Stimulated activated CD4-positive, alpha-beta T cell treated with anti-CD3 and anti-CD28 coated beads, Interleukin-12 subunit alpha, Interleukin-12 subunit beta, amount 100 ng/mL, for 24 hours (primary cell): ENCODE measurements around the gene USP35.
"Not testable (repeated sequence)": the region's sequence is repeated elsewhere in the genome, so short reads cannot be mapped to it uniquely, and the experiment has no call there.

Experiments used
- DNase-seq, 2 experiments: peaks; one replicate each; pipeline ENCODE4 v3.0.0-alpha.2; 2020; ENCODE audit warnings: low read depth in 2 of 2

USP35 gene

DNA sequence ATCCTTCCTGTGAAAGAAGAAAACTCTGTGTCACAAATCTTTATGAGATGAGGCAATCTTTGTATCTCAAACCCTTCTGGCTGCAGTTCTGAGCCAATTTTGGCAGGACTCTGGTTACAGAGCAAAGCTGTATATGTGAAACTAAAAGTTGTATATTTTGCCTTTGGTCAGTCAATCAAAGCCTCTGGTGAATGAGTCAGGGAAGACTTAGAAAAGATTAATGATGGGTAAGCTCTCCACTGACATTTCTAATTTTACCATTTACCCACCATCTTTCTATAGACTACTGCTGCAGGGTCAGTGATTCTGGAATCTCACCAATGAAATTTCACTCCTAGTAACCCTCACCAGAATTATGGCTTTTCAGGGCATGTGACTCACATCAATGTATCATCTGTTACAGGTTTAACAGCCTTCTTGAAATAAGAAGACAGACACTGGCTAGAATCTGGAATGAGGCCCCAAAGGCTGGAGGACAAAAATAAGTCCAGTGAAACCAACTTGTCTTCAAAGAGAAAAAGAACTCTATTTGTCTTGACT lies 43.3 kb downstream of the USP35 start:
- DNase-seq, result no peak

- not testable (repeated sequence) for DNase-seq
Observed at GRCh38 chr11:78233046-78233445, 44.3 kb downstream of the USP35 start.

GRCh38 chr11:78234006-78234405 lies 45.3 kb downstream of the USP35 start:
- no peak for DNase-seq

DNA sequence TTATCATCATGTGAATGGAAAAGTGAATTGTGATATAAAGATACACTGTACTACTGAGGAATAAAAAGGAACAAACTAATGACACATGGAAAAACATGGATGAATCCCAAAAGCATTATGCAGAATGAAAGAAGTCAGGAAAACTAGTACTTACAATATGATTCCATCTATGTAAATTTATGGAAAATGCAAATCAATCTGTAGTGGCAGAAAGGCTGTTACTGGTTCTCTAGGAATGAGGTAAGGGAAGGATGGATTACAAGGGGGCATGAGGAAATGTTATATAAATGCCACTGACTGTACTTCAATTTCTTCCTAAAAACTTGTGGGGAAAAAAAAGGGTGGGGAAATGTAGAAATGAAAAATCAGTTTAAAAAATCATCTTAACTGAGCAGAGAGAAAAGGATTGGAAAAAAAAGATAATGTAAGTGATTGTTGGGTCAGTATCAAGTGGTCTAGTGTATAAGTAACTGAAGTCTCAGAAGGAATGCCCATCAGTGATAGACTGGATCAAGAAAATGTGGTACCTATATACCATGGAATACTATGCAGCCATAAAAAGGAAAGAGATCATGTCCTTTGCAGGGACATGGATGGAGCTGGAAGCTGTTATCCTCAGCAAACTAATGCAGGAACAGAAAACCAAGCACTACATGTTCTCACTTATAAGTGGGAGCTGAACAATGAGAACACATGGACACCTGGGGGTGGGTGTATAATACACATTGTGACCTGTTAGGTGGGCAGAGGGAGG lies 48.8 kb downstream of the USP35 start:
- DNase-seq, result no peak

GRCh38 chr11:78239781-78240180 lies 51.1 kb downstream of the USP35 start:
- no peak for DNase-seq

DNA sequence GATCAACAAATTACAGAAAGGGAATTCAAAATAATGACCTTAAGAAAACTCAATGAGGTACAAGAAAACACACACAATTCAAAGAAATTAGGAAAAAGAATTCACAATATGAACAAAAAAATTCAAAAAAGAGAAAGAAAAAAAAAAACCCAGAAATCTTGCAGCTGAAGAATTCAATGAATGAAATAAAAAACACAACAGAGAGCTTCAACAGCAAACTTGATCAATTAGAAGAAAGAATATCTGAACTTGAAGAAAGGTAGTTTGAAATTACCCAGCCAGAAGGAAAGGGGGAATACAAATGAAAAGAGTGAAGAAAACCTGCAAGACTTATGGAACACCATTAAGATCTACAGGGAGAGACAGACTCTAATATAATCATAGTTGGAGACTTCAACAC lies 52.8 kb downstream of the USP35 start:
- DNase-seq, result no peak

- no peak for DNase-seq
Observed at GRCh38 chr11:78244080-78244479, 55.4 kb downstream of the USP35 start.

GRCh38 chr11:78244546-78245255 lies 56.0 kb downstream of the USP35 start:
- DNase-seq, result no peak

DNA sequence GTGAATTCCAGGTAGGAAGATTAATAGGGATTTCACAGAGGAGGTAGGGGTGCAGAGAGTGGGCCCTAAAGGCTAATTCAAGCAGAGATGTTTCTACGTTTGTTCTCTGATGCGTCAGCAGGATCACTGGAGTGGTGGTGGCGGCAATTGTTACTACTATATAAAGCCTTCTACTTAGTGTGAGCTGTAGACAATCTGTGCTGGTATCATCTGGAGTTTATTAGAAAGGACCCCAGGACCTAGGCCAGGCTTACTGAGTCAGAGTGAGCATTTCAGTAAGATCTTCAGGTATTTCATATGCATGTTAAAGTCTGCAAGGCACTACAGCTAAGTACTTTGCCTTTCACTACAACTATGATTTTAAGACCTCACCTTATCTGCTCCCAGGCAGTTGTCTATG lies 59.5 kb downstream of the USP35 start:
- DNase-seq, result no peak

DNA sequence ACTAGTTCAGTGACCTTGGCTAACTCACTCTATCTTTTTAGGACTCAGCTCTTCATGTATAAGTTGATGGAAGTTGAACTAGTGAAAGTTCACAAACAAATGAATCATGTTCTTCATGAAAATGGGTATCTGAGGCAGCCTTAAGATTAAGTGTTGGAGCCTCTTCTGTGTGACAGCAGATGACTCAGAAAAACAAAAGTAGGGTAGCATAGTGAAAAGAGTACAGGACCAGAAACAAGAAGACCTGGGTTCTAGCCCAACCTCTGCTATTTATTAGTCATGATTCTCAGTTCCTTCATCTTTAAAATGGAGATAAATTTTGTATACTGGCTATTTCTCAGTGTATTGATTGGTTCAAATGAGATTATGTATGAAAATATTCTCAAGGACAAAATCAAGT lies 60.2 kb downstream of the USP35 start:
- DNase-seq, result no peak

DNA sequence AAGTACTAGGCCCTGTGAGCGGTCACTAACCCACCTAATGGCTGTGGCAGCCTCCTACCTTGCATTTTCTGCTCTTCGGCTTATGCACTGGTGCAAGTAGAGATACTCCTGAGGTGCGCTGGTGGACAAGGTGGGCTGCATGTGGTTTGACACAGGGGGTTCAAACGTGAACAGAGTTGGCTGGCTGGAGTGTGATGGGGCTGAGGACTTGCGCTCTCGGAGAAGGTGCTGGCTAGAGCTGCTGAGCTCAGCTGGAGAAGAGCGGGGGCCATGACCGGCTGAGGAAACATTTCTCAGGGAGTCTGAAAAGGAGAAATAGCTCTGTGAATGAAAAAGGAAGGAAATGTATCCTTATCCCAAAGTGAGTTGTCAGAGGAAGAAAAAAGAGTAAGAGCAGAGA lies 61.4 kb downstream of the USP35 start:
- DNase-seq, result no peak

GRCh38 chr11:78251083-78251775 lies 62.5 kb downstream of the USP35 start:
- DNase-seq, result no peak

DNA sequence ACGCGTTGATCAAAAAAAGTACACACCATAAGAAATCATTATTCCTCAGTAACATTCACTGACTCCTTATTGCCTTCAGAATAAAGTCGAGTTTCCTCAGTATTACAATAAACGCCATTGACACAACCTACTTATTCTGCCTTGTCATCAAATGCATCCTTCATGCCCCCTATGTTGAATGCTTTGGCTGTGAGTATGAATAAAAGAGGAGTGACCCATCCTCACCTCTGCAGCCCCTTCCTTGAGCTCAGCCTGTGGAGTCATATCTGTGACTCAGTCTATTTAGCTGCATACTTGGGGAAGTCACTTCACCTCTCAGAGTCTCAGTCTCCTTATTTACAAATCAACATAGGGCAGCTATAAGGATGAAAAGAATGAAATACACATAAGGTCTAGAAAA lies 65.1 kb downstream of the USP35 start:
- no peak for DNase-seq

- DNase-seq, result no peak
Observed at GRCh38 chr11:78254268-78254667, 65.5 kb downstream of the USP35 start.

GRCh38 chr11:78255919-78256318 lies 67.2 kb downstream of the USP35 start:
- no peak for DNase-seq

DNA sequence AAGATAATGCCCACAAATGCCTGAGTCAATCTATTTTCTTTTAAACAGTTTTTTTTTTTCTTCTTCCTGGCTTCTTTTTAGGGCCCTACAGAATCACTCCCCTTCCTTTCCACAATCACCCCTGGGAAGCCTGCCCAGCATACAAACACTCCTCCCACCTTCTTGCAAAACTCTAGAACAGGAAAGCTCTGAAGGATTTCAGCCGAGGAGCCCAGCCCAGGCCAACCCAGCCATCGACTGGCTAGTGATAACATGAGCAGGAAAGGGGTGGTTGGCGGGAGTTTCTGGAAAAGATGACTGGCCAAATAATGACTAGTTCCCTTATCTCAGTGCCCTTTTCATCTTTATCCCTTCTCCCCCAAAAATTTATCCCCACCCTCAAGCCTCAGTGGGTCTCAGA lies 68.2 kb downstream of the USP35 start:
- no peak for DNase-seq

DNA sequence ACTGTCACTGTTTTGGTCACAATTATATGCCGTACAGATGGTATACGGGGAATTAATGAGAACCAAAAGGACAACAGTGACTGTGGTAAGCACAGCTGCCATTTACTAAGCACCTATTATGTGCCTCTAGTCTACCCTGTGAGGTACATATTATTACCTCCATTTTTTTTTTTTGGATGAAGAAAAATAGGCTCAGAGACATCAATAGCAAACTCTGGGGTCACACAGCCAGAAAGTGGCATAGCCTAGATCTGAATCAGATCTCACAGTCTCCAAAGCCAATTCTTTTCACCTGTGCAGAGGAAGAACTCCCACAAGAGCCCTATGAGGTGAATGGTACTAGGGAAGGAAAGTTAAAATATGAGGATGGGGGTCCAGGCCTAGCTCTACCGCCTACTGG lies 68.9 kb downstream of the USP35 start:
- no peak for DNase-seq

DNA sequence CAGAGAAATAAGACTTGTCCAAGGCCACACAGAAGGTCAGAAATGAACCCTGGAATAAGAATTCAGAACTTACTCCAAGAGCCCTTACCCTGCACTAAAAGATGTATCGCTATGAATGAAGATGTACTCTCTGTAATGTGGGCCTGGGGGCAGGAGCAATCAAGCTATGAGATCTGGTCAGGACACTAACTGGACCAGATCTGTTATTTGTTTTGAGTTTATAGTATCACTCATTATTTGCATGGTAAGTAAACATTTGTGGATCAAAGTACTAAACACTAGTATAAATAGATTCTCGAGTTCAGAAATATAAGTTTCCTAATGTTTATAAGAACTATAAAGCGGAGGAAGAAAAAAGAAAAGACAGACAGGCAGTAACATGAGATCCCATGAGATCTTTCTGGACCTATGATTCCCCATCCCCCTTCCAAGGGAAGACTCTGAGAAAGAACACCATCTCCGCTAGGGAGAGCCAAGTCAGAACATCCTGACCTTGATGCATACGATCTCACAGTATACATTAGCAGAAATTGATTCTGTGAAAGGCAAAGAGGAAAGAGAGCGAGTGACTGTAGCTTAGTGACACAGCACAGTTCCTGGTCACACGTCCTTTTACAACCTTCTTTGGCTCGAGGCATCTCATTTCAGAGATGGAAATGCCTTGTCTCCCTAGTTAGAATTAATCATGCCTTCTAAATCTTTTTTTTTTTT lies 71.2 kb downstream of the USP35 start:
- DNase-seq, result no peak

- no peak for DNase-seq
Observed at GRCh38 chr11:78261367-78261766, 72.6 kb downstream of the USP35 start.

DNA sequence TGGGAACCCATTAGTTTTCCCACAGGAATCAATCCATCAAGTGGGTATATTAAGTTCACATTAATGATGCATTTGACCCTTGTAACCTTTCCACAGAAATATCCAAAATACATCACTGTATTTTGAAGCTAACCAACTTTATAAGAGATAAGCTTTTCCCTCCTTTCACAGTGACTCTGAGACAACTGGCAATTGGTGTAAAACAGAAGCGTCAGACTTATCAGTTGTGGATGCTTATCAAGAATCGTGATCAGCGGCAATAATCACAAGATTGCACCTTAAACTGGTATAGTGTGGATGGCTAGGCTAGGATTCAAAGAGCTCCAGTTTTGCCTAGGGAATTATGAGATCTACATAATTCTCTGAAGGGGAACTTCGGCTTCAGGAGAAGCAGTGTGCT lies 73.1 kb downstream of the USP35 start:
- no peak for DNase-seq

- DNase-seq, result no peak
Observed at GRCh38 chr11:78262238-78262637, 73.5 kb downstream of the USP35 start.

- no peak for DNase-seq
Observed at GRCh38 chr11:78262691-78263090, 74.0 kb downstream of the USP35 start.
